Measurements from ENCODE around the gene DDX17. TPM values are rescaled to one million over a fixed set of nuclear protein-coding genes. Genes with fewer than 3 reads are reported as not detected.

DDX17 gene
- total RNA-seq, 1 donor from 2014 or later: 612 TPM

DNA sequence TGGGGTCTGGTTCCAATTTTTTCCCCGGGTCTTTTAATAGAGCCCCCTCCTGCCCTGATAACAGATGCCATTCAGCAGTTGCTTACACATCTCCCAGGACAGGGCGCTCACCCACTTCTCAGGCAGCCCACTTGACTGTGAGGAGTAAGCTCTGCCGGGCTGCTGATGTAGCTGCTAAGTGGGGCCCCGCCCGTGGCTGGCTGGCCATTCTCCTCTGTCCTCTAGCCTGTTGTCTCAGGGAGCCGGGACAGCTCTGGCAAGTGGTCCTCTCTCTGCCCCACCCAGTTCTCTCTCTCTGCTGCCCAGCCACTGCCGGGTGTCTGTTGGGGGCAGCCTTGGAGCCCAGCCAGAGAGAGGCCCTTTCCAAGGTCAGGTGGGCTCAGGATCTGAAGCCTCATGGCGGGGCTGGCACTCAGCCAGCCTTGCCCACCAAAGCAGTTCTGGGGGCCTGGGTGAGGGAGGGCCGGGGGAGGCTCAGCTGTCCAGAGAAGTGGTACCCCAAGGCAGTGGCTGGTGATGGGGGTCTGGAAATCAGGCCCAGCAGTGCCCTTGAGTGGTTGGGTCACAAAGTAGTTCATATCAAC lies 60.0 kb downstream of the DDX17 start:
- ATAC-seq (ENCODE audit: low read depth): no peak
- ChIA-PET POLR2A (interaction anchor here (0.7 kb wide), 1 partner anchor 839 kb away, joined by 3 read pairs; no protein-coding TSS in a partner anchor), CTCF (no interaction called here)
- Mint-ChIP-seq H3K9me3 (no peaks in the 10 kb centered on the region), H3K4me1 (no peaks in the 10 kb centered on the region), H3K27me3 (peaks cover 37% of the 10 kb centered on the region), H3K27ac (no peak overlapping the region), H3K4me3 (no peak overlapping the region), H3K36me3 (ENCODE audit: low read depth) (no peaks in the 10 kb centered on the region)
- DNase-seq: no peak
- intact Hi-C loops (cut with micrococcal nuclease): no loop called here
- no peak for TF ChIP-seq CTCF (IDR thresholded peaks at IDR 0.05)

- CTCF ChIA-PET: no interaction called here
- no peaks in the 10 kb centered on the region for H3K4me1 Mint-ChIP-seq
- H3K27ac Mint-ChIP-seq: no peak overlapping the region
- no peaks in the 10 kb centered on the region for H3K36me3 Mint-ChIP-seq (ENCODE audit: low read depth)
- H3K4me3 Mint-ChIP-seq: no peak overlapping the region
- DNase-seq: no peak
- no peaks in the 10 kb centered on the region for H3K9me3 Mint-ChIP-seq
- intact Hi-C loops (cut with micrococcal nuclease): no loop called here
- no peak for ATAC-seq (ENCODE audit: low read depth)
- TF ChIP-seq CTCF (IDR thresholded peaks at IDR 0.05): no peak
- peaks cover 30% of the 10 kb centered on the region for H3K27me3 Mint-ChIP-seq
- POLR2A ChIA-PET: no interaction called here
These were observed 61.3 kb downstream of the DDX17 start for GRCh38 chr22:38444783-38445182.

GRCh38 chr22:38443628-38444521 lies 62.2 kb downstream of the DDX17 start:
- no peak overlapping the region for H3K4me3 Mint-ChIP-seq
- H3K9me3 Mint-ChIP-seq: no peaks in the 10 kb centered on the region
- no peak for ATAC-seq (ENCODE audit: low read depth)
- POLR2A ChIA-PET: no interaction called here
- H3K4me1 Mint-ChIP-seq: no peaks in the 10 kb centered on the region
- CTCF ChIA-PET: no interaction called here
- intact Hi-C loops (cut with micrococcal nuclease): no loop called here
- peaks cover 25% of the 10 kb centered on the region for H3K27me3 Mint-ChIP-seq
- no peak for TF ChIP-seq CTCF (IDR thresholded peaks at IDR 0.05)
- H3K27ac Mint-ChIP-seq: no peak overlapping the region
- H3K36me3 Mint-ChIP-seq (ENCODE audit: low read depth): no peaks in the 10 kb centered on the region
- DNase-seq: no peak

GRCh38 chr22:38442967-38443627 lies 63.0 kb downstream of the DDX17 start:
- DNase-seq (no peak), ATAC-seq (ENCODE audit: low read depth) (no peak)
- no peak overlapping the region for H3K4me3 Mint-ChIP-seq
- intact Hi-C loops (cut with micrococcal nuclease): no loop called here
- POLR2A ChIA-PET: interaction anchor here (0.6 kb wide), 1 partner anchor 99 kb away, joined by 5 read pairs; no protein-coding TSS in a partner anchor
- H3K36me3 Mint-ChIP-seq (ENCODE audit: low read depth): no peaks in the 10 kb centered on the region
- H3K4me1 Mint-ChIP-seq: no peaks in the 10 kb centered on the region
- no peak overlapping the region for H3K27ac Mint-ChIP-seq
- CTCF ChIA-PET: no interaction called here
- no peaks in the 10 kb centered on the region for H3K9me3 Mint-ChIP-seq
- H3K27me3 Mint-ChIP-seq: peaks cover 25% of the 10 kb centered on the region
- no peak for TF ChIP-seq CTCF (IDR thresholded peaks at IDR 0.05)

Data from activated B cell treated with CpG ODN at 0.5 μM for 24 hours (primary cell).